ENCODE data around the gene MYLK3.

Gene MYLK3

GRCh38 chr16:46757339-46758050 lies 9.4 kb upstream of the MYLK3 start:
- no peak for DNase-seq

- DNase-seq = no peak
Observed at GRCh38 chr16:46756772-46757171, 8.6 kb upstream of the MYLK3 start.

- no peak for DNase-seq
Observed at GRCh38 chr16:46753015-46753414, 4.9 kb upstream of the MYLK3 start.

GRCh38 chr16:46751381-46751780 lies 3.2 kb upstream of the MYLK3 start:
- no peak for DNase-seq

GRCh38 chr16:46748775-46749705 lies 896 bp upstream of the MYLK3 start:
- DNase-seq = no peak

- no peak for DNase-seq
Observed at GRCh38 chr16:46746821-46747776, 1.0 kb downstream of the MYLK3 start.

- DNase-seq = no peak
Observed at GRCh38 chr16:46745617-46746016, 2.5 kb downstream of the MYLK3 start.

GRCh38 chr16:46743232-46743719 lies 4.9 kb downstream of the MYLK3 start:
- peak; percentile 7 for DNase-seq

- no peak for DNase-seq
Observed at GRCh38 chr16:46739934-46740333, 8.2 kb downstream of the MYLK3 start.

- DNase-seq = no peak
Observed at GRCh38 chr16:46737621-46738214, 10.4 kb downstream of the MYLK3 start.

- no peak for DNase-seq
Observed at GRCh38 chr16:46736695-46737094, 11.4 kb downstream of the MYLK3 start.

- DNase-seq = no peak
Observed at GRCh38 chr16:46733319-46733830, 14.8 kb downstream of the MYLK3 start.

- no peak for DNase-seq
Observed at GRCh38 chr16:46732561-46732960, 15.6 kb downstream of the MYLK3 start.

GRCh38 chr16:46731691-46732555 lies 16.2 kb downstream of the MYLK3 start:
- no peak for DNase-seq

- no peak for DNase-seq
Observed at GRCh38 chr16:46730801-46731690, 17.1 kb downstream of the MYLK3 start.

GRCh38 chr16:46730126-46730525 lies 18.0 kb downstream of the MYLK3 start:
- no peak for DNase-seq

- DNase-seq = no peak
Observed at GRCh38 chr16:46729326-46729995, 18.7 kb downstream of the MYLK3 start.

GRCh38 chr16:46728806-46729205 lies 19.3 kb downstream of the MYLK3 start:
- DNase-seq = no peak

GRCh38 chr16:46727630-46728029 lies 20.5 kb downstream of the MYLK3 start:
- no peak for DNase-seq

All from HCEC 1CT (cell line).